Body of pancreas (tissue), 4 donors: ENCODE results near the gene EPB41. TPM values are rescaled to one million over a fixed set of nuclear protein-coding genes. Genes with fewer than 3 reads are reported as not detected.
"Not testable (repeated sequence)": the region's sequence is repeated elsewhere in the genome, so short reads cannot be mapped to it uniquely, and the experiment has no call there.

Experiments
- ATAC-seq: fragments of 150-250 bp; one replicate; pipeline ENCODE4 v1.9.1; 2016
- DNase-seq, 4 donors: peaks; one replicate each; pipeline ENCODE4 v3.0.0-alpha.2; 2019
- H3K27ac ChIP-seq, 4 donors: fragments of 200-600 bp; sonication (generic); 1 replicate in 3 of 4; 2 replicates in 1 of 4; pipeline versions ENCODE4 v1.5.1 to v1.6.1; 2016 to 2019; ENCODE audit warnings: mild to moderate bottlenecking in 1 of 4, mixed read lengths in 1 of 4, moderate library complexity in 1 of 4
- H3K27me3 ChIP-seq, 2 donors: fragments of 200-600 bp; sonication (generic); one replicate each; pipeline ENCODE4 v1.6.0; 2016; ENCODE audit warnings: mild to moderate bottlenecking in 1 of 2
- H3K36me3 ChIP-seq, 2 donors: fragments of 200-600 bp; sonication (generic); replicated peaks in 1 of 2; 2 replicates each; pipeline ENCODE4 v1.5.1; 2016; ENCODE audit warnings: low read depth in 2 of 2; ENCODE audit not compliant: insufficient read depth in 1 of 2
- H3K4me1 ChIP-seq: fragments of 200-600 bp; sonication (generic); one replicate; pipeline ENCODE4 v1.6.0; 2016
- H3K4me3 ChIP-seq, 2 donors: fragments of 200-600 bp; sonication (generic); 1 replicate in 1 of 2; 2 replicates in 1 of 2; pipeline ENCODE4 v1.5.1; 2016 to 2019
- H3K9me3 ChIP-seq, 3 donors: fragments of 200-600 bp; sonication (generic); 1 replicate in 2 of 3; 2 replicates in 1 of 3; pipeline ENCODE4 v1.5.1; 2016
- CTCF ChIP-seq, 7 experiments: fragments of 450-650 bp in 4 of 7; fragments of 200-600 bp in 3 of 7; sonication (generic) in 3 of 7; IDR thresholded peaks; one replicate each; pipeline ENCODE4 v1.5.1; 2016 to 2019; ENCODE audit warnings: antibody characterized with exemption in 7 of 7
- POLR2A ChIP-seq, 3 donors: fragments of 450-650 bp; IDR thresholded peaks; one replicate each; pipeline ENCODE4 v1.6.1; 2016; ENCODE audit warnings: antibody characterized with exemption in 3 of 3, mild to moderate bottlenecking in 2 of 3
- WGBS, 2 donors: methylation state at CpG; one replicate each; pipeline ENCODE4 v1.1.5; 2017; 5-methylcytosine and 5-hydroxymethylcytosine counted together
- intact Hi-C: fragments of 100-400 bp; cut with DNase I; formaldehyde crosslinking; loops from one replicate; pipeline ENCODE4 v1.15.1; 2023
- total RNA-seq, 2 donors: library from RNA; depleted of rRNA; stranded (reverse); fragments of >200 nt; gene quantifications; one replicate each; pipeline ENCODE4 v1.1.0, GENCODE V29; 2016

EPB41 gene
- total RNA-seq, 2 donors from 2014 or later: 45.8 to 54.7 TPM

DNA sequence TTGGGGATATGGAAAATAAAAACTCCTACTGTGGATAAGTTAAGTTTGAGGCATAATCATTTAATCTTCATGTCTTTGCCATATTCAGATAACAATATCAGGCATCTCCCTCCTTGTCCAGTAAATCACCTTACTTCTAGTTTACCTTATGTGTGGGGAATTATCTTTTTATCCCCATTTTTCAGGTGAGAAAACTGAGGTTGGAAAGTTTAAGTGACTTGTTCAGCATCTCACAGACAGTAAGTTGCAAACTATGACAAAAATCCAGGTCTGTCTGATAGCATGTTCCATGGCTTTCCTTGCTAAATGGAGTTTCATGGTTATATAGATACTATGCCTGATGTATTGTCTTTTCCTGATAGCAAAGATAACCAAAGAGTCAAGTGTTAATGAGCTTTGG, 129.6 kb downstream of the EPB41 start:
- no peaks in the 10 kb centered on the region for H3K27me3 ChIP-seq
- no peaks in the 10 kb centered on the region for H3K36me3 ChIP-seq
- intact Hi-C loops: no loop called here
- no peak overlapping the region for H3K27ac ChIP-seq
- DNase-seq (no peak), ATAC-seq (no peak)
- TF ChIP-seq POLR2A (IDR thresholded peaks at IDR 0.05): no peak
- no peak for TF ChIP-seq CTCF (IDR thresholded peaks at IDR 0.05)
- H3K4me3 ChIP-seq: no peak overlapping the region
- no peaks in the 10 kb centered on the region for H3K4me1 ChIP-seq
- no peaks in the 10 kb centered on the region for H3K9me3 ChIP-seq

GRCh38 chr1:29045663-29046062, 131.3 kb downstream of the EPB41 start:
- H3K9me3 ChIP-seq, H3K36me3 ChIP-seq, ATAC-seq, H3K4me3 ChIP-seq, H3K27me3 ChIP-seq, H3K4me1 ChIP-seq, DNase-seq, intact Hi-C loops, H3K27ac ChIP-seq: not testable (repeated sequence)
- WGBS, 2 donors: 100% methylated on average over 1 of the region's 1 CpG

DNA sequence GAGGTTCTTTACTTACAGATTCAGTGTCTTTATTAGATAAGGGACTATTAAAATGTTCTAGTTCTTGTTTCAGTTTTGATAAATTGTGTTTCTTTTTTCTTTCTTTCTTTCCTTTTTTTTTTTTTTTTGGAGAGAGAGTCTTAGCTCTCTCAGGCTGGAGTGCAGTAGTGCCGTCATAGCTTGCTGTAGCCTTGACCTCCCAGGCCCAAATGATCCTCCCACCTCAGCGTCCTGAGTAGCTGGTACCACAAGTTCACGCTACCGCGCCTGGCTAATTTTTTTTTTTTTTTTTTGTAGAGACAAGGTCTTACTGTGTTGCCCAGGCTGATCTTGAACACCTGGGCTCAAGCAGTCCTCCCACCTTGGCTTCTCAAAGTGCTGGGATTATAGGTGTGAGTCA, 132.8 kb downstream of the EPB41 start:
- WGBS, 2 donors: 68 to 84% methylated on average over 5 of the region's 5 CpGs
- no peaks in the 10 kb centered on the region for H3K9me3 ChIP-seq
- H3K36me3 ChIP-seq: no peaks in the 10 kb centered on the region
- TF ChIP-seq CTCF (IDR thresholded peaks at IDR 0.05) (no peak), POLR2A (IDR thresholded peaks at IDR 0.05) (no peak)
- ATAC-seq: no peak
- DNase-seq: peak in 1 of 4 donors; percentile 11
- no peak overlapping the region for H3K27ac ChIP-seq
- H3K27me3 ChIP-seq: no peaks in the 10 kb centered on the region
- no peak overlapping the region for H3K4me3 ChIP-seq
- H3K4me1 ChIP-seq: no peaks in the 10 kb centered on the region
- intact Hi-C loops: no loop called here

DNA sequence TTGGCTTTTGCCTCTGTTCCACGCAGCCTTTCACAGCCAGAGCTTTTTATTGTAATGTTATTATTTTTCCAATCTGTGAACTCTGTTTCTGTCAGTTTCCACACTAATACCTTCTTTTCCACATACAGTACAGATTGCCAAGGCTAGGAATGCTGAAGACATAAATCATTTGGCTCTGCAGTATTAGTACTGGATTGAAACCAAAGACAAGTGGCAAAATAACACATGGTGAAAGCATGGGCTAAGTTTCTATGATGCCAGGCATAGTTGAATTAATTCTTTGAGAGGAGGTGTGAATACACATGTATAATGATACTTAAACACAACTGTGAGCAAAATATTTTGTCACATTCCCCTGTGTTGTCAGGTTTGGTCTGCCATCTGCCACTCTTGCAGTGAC, 135.8 kb downstream of the EPB41 start:
- ATAC-seq (no peak), DNase-seq (no peak)
- Histone ChIP-seq H3K27ac (no peak overlapping the region), H3K27me3 (no peaks in the 10 kb centered on the region), H3K4me1 (no peaks in the 10 kb centered on the region), H3K4me3 (no peak overlapping the region), H3K9me3 (no peaks in the 10 kb centered on the region), H3K36me3 (peaks cover 0 to 1% of the 10 kb centered on the region in 2 donors)
- TF ChIP-seq POLR2A (IDR thresholded peaks at IDR 0.05): no peak
- 96 to 100% methylated on average over 1 of the region's 1 CpG for WGBS, 2 donors
- intact Hi-C loops: no loop called here

DNA sequence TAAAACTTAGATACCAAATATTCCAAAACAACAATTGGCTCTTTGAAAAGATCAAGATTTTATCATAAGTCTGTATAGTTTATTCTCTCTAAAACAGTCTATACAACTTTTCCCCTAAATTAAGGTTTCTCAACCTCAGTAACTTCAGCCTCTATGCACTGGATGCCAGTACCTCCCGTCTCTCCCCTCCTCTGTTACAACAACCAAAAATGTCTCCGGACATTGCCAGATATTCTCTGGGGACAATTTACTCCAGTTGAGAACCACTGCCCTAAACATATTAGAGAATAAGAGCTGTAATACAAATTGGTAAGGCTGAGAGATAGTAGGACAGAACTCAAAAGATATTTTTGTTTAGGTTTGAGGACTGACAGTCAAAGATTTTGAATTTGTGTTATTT, 137.7 kb downstream of the EPB41 start:
- ATAC-seq (no peak), DNase-seq (no peak)
- 77 to 81% methylated on average over 2 of the region's 2 CpGs for WGBS, 2 donors
- Histone ChIP-seq H3K4me3 (no peak overlapping the region), H3K27ac (no peak overlapping the region), H3K36me3 (peaks cover 0 to 1% of the 10 kb centered on the region in 2 donors), H3K27me3 (no peaks in the 10 kb centered on the region), H3K9me3 (no peaks in the 10 kb centered on the region), H3K4me1 (no peaks in the 10 kb centered on the region)
- TF ChIP-seq POLR2A (IDR thresholded peaks at IDR 0.05) (no peak), CTCF (IDR thresholded peaks at IDR 0.05) (no peak)
- intact Hi-C loops: no loop called here

DNA sequence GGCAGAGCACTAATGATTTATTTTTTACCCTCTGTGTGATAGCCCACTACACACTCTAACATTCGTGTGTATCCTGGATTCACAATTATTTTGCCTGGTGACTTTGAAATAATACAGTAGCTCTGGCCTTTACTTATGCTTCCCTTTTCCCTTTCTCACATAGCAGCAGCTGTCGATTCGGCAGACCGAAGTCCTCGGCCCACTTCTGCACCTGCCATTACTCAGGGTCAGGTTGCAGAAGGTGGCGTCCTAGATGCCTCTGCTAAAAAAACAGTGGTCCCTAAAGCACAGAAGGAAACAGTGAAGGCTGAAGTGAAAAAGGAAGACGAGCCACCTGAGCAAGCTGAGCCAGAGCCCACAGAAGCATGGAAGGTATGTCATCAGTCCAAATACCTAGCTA, 138.6 kb downstream of the EPB41 start:
- no peaks in the 10 kb centered on the region for H3K27me3 ChIP-seq
- intact Hi-C loops: no loop called here
- H3K27ac ChIP-seq: no peak overlapping the region
- H3K4me1 ChIP-seq: no peaks in the 10 kb centered on the region
- TF ChIP-seq CTCF (IDR thresholded peaks at IDR 0.05) (no peak), POLR2A (IDR thresholded peaks at IDR 0.05) (no peak)
- peaks cover 0 to 1% of the 10 kb centered on the region in 2 donors for H3K36me3 ChIP-seq
- H3K9me3 ChIP-seq: no peaks in the 10 kb centered on the region
- DNase-seq (no peak), ATAC-seq (no peak)
- 93 to 94% methylated on average over 7 of the region's 7 CpGs for WGBS, 2 donors
- H3K4me3 ChIP-seq: no peak overlapping the region
